Fibroblast of the conjunctiva (primary cell): ENCODE data around the gene ZFAND3.
"Not testable (repeated sequence)": the region's sequence is repeated elsewhere in the genome, so short reads cannot be mapped to it uniquely, and the experiment has no call there.

ENCODE experiments used
- DNase-seq: peaks from one replicate; pipeline ENCODE4 v3.0.0-alpha.2; 2010; ENCODE audit warnings: low read depth

ZFAND3 gene

GRCh38 chr6:38049861-38050397 is 230.4 kb downstream of the ZFAND3 start:
- not testable (repeated sequence) for DNase-seq

DNA sequence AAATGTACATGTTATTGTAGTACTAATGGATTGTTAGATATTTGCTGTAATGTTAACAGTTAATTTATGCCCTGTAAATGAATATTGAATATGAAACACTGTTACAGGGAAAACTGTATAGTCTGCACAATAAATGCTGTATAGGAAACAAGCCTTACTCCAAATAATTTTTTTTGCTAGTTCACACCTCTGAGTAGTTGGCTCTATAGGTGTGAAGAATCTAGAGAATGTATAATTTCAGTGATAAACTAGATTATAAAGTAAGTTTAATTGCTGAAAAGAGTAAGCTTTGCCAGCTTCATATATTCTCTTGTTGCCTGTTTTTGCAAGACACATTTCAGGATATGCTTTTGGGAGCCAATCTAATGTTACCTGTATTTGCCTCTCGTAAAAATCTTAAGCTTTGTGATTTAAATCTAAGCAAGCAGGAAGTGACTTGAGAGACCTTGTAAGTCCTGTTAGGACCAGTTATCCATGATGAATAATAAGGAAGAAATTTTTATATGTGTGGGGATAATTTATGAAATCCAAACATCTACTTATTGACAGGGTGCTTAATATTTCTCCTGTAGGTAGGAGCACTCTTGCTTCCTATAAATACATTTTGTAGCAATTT is 232.4 kb downstream of the ZFAND3 start:
- DNase-seq, result no peak

GRCh38 chr6:38054527-38055202 is 235.1 kb downstream of the ZFAND3 start:
- DNase-seq, result no peak

DNA sequence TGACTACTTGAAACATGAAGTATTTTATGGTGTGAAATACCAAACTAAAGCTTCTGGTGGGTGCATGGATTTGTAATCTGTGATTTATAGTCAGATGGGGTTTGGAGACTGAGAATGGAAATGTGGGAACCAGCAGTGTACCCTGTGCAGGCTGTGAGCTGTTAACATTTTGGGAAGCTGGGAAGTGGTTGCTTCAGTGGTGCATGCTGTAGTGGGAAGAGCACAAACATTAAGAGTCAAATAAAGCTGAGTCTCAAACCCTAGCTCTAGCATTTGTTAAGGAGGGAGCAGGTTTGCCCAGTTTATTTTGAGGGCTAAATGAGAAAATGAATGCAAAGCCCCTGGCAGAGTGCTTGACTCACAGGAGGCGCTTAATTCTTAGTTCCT is 235.7 kb downstream of the ZFAND3 start:
- DNase-seq, result no peak

GRCh38 chr6:38056361-38056760 is 236.8 kb downstream of the ZFAND3 start:
- no peak for DNase-seq

GRCh38 chr6:38057994-38058393 is 238.5 kb downstream of the ZFAND3 start:
- DNase-seq, result peak; percentile 28

DNA sequence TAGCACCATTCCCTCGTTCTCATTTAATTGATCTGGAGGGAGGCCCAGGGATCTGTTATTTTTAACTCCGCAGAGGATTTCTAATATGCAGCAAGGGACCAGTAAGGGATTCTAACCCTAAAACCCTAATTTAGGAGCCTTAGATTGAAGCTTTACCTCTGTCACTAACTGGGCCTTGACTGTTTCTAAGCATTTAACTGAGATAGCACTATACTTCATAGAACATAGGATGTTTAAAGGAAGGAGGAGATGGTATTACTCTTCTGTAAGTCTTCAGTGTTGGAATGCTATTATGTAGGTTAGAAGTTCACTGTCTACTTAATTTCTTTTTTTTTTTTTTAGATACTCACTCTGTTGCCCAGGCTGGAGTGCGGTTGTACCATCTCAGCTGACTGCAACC is 242.5 kb downstream of the ZFAND3 start:
- no peak for DNase-seq

DNA sequence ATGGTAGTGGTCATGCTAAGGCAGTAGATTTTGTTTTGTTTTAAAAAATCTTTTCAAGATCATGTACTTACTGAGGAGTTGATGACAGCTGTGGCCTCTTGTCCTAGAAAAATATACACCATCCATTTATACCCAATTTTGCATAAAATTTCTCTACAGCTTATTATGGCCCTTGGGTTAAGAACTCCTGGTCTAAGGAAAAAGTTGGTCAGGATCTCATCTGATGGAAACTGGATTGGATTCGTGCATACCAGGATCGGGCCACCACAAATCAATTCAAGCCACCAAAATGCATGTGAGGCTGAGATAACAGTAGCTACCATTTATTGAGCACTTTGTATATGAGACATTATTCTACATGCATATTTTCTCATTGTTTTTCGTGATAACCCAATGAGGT is 244.4 kb downstream of the ZFAND3 start:
- no peak for DNase-seq

- no peak for DNase-seq
These were observed 244.9 kb downstream of the ZFAND3 start for GRCh38 chr6:38064431-38064830.

DNA sequence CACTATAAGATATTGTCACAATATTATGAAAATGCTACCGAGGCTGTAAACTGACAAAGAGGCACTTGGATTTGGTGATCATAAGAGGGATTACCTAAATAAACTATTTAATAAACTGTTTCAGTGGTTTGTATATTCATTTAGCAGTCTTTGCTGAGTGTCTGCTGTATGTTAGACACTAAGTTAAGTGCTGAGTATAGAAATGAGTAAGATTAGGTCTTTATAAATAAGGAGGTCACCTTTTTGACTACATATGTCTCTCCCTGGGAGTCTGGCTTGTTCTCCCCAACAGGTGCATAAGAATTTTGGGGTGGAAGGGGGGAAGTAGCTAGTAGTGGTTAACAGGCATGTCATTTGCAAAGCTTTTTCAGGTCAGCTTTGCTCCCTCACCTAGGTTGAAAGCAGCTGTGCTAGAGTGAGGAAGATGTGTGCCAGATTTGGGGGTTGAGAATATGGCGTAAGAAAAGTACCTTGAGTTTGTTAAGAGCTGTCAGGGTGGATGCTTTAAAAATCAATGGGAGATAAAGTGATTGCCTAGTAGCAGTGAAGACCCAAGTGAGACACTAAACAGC is 246.3 kb downstream of the ZFAND3 start:
- DNase-seq, result no peak

DNA sequence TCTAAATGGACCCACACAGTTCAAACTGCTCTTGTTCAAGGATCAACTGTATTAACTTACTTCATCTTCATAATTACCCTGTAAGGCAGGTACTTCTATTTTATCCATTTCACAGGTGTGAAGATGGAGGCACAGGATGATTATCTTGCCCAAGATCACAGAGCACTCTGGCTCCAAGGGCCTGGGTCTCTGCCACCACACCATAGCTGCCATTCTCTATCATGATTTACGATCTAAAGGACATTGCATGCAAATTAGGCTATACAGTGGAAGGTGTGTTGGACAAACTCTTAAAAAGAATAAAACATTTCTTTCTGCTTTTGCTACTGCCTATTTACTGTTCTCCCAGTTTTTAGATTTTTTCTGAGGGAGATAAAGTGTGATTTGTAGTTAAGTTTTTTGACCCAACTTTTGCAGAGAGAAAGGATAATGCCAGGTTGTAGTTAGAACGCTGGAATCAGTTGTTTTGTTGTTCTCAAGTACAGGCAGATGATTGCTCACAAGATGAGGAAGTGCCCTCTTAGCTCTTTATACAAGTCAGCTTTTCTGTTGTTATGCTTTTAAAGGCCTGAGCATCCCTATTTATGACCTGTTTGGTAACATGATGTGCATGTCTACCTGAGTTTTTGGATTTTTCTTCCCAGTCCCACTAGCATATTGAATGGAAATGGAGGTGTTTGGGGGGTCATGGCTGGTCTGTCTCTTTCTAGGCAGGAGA is 247.9 kb downstream of the ZFAND3 start:
- DNase-seq, result no peak

DNA sequence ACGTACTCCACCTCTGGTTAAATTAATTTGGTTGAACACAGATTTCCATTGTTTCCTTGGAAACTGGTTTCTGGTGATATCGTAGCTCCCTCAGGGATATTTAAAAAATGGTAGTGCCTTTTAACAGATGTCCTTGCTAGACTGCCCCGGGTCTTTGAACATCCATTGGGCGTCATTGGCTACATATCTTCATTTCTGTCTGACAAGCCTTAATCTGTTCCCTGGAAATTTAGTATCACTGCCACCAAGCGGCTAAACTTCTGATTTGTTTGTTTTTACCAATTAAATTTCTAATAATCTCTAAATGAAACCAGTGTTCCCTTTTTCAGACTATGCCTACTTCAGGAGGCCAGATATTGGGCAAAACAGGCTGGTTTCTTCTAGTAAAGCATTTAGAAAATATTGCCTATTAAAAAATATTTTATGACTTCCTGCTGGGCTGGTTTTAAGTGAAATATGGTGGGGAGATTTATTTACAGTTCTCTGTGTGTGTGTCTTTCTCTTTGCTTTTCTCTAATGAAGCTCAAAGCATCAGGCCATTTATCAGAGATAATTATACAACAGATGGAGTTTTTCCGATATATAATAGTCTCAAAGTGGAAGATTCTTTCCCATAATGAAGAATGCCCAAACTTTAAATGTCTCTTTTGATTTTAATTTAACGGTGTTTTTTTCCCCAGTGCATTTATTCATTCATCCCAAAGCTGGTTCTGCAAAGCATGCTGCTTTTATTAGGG is 249.5 kb downstream of the ZFAND3 start:
- DNase-seq, result no peak

DNA sequence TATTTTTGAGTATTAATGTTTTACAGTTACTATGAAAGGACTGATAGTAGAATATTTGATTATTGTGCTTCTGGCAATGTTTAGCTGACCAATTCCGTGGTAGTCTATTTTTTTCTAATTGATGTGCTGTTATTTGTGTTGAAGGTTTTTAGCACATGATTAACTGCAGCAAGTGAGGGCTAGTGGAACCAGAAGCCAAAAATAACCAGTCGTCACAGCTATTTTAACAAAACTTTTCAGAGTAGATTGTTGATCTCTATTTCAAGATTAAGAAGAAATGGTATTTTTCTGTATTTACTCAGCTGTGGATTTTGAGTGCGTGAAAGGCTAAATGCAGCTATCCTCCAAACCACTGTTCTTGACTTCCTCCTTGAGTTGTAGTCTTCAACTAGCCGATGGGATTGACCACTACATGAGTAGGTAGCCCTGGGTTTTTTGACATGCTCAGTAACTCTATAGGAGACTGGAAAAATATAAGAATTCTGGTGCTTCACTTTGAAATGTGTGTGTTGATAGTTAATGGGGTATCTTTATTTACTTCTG is 258.0 kb downstream of the ZFAND3 start:
- DNase-seq, result no peak

DNA sequence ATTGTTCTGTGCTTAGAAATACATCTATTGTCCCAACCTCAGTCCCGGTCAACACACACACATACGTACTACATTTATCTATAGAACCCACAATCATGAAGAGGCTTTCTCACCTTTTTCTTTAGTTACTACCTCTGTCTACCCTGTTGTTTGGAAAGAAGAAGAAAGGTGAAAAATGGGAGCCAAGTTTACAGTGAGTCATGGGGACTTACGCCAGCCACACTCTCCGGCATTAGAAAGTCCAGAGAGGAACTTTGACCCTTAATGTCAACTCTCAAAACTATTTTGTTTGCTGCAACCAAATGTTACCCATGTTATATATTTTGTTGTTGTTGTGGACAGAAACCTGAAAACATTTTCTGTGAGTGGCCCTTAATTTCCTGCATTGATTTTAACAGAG is 259.1 kb downstream of the ZFAND3 start:
- no peak for DNase-seq

DNA sequence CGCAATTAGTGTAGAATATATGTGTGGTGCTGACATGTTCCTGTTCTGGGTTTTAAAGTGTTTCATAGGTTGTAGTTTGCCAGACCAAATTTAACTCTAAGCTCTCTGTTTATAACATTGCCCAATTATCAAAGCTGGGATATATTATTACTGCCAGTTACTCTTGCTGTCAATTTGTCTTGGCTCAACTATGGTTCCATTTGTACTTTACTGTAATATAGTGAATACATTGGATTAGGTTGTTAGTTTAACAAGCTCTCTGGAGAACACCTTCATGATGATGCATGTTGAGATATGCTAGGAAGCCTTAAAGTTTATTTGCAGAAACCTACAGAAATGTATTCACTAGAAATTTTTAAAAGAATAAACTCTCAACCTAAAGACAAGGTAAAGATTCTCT is 259.6 kb downstream of the ZFAND3 start:
- no peak for DNase-seq

DNA sequence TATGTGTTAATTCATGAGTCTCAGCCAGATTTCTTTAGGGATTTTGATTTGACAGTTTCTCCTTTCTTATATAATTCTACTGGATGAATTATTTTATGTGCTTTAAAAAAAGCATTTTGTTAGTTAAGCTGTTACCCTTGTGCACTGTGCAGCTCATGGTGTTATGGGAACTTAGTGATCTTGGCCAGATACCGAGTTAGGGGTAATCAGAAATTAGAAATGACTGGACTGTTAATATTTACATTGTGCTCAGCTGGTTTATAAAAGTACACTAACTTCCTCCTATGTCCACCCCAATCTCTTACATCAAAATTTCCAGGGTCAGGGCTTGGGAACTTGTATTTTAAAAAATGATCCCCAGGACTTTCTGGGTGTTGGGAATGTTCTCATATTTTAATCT is 260.0 kb downstream of the ZFAND3 start:
- no peak for DNase-seq

GRCh38 chr6:38080360-38080759 is 260.8 kb downstream of the ZFAND3 start:
- DNase-seq, result no peak

GRCh38 chr6:38080889-38081288 is 261.4 kb downstream of the ZFAND3 start:
- no peak for DNase-seq

- DNase-seq, result no peak
These were observed 265.5 kb downstream of the ZFAND3 start for GRCh38 chr6:38085031-38085430.

- no peak for DNase-seq
These were observed 266.8 kb downstream of the ZFAND3 start for GRCh38 chr6:38086346-38086745.

GRCh38 chr6:38088010-38088409 is 268.5 kb downstream of the ZFAND3 start:
- no peak for DNase-seq

GRCh38 chr6:38088829-38089228 is 269.3 kb downstream of the ZFAND3 start:
- DNase-seq, result no peak
